Measurements from ENCODE around the gene CDR2. TPM values are rescaled to one million over a fixed set of nuclear protein-coding genes. Genes with fewer than 3 reads are reported as not detected.

Gene CDR2
- total RNA-seq, 1 donor from 2014 or later = 6.7 TPM

DNA sequence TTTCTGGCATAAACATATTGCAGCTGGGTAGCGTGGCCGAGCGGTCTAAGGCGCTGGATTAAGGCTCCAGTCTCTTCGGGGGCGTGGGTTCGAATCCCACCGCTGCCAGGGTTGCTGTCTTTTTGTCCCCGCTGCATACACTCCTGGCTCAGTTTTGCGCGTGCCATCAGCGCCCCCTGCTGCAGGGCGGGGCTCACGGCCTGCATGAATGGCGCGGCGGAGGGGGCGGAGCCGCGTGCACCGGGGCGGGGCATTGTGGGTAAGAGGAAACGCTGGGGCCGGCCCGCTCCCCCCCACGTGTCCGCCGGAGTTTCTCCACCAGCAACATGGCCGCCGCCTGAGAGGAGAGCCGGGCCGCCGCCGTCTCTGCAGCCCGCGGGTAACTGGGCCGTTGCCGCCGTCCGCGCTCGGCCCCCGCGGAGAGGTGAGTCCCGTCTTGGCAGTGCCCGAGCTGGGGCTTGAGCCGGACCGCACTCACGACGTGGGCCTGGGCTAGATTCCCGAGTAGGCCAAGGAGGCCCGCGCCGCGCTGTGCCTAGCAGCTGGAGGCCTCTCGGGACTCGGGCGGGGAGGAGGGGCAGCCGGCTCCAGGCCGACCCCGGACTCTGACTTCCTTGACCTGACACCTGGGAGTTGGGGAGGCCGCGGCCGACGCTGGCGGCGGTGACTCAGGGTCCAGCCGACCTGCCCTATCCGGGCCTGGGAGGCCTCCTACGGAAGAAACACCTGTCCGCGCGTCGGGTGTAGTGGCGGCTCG lies 77.1 kb downstream of the CDR2 start, which contains the start of gene POLR3E:
Gene POLR3E (plus strand): TSS at position 296 of the 757 bp plus-strand sequence. CDS start 5,560 bp downstream, outside the sequence.
- Mint-ChIP-seq H3K4me3 (peak within 1 kb of the TSS; percentile 91), H3K9me3 (no peaks in the 10 kb centered on the region), H3K27ac (peak within 1 kb of the TSS; percentile 92), H3K4me1 (peaks cover 45% of the 10 kb centered on the region), H3K36me3 (ENCODE audit: low read depth) (peaks cover 33% of the 10 kb centered on the region), H3K27me3 (no peaks in the 10 kb centered on the region)
- ATAC-seq (ENCODE audit: low read depth) (peak; percentile 94), DNase-seq (peak; percentile 100)
- ChIA-PET CTCF (interaction anchor here (0.9 to 1.9 kb wide), 13 partner anchors 23 to 290 kb away, joined by 3 to 15 read pairs (median 5); partner anchors contain the start of genes EEF2K and MOSMO), POLR2A (interaction anchor here (0.7 to 4.3 kb wide), 9 partner anchors 79 to 344 kb away, joined by 3 to 53 read pairs (median 4); partner anchors contain the start of genes EEF2K, MOSMO and UQCRC2)
- intact Hi-C loops (cut with micrococcal nuclease) = loop anchor here (1.0 to 10.0 kb wide), 14 partner anchors 56 to 775 kb away; partner anchors contain the start of genes CDR2, EEF2K, PDZD9 and UQCRC2
- TF ChIP-seq, protein P1, sequence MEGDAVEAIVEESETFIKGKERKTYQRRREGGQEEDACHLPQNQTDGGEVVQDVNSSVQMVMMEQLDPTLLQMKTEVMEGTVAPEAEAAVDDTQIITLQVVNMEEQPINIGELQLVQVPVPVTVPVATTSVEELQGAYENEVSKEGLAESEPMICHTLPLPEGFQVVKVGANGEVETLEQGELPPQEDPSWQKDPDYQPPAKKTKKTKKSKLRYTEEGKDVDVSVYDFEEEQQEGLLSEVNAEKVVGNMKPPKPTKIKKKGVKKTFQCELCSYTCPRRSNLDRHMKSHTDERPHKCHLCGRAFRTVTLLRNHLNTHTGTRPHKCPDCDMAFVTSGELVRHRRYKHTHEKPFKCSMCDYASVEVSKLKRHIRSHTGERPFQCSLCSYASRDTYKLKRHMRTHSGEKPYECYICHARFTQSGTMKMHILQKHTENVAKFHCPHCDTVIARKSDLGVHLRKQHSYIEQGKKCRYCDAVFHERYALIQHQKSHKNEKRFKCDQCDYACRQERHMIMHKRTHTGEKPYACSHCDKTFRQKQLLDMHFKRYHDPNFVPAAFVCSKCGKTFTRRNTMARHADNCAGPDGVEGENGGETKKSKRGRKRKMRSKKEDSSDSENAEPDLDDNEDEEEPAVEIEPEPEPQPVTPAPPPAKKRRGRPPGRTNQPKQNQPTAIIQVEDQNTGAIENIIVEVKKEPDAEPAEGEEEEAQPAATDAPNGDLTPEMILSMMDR (IDR thresholded peaks at IDR 0.05) = peak; percentile 57

DNA sequence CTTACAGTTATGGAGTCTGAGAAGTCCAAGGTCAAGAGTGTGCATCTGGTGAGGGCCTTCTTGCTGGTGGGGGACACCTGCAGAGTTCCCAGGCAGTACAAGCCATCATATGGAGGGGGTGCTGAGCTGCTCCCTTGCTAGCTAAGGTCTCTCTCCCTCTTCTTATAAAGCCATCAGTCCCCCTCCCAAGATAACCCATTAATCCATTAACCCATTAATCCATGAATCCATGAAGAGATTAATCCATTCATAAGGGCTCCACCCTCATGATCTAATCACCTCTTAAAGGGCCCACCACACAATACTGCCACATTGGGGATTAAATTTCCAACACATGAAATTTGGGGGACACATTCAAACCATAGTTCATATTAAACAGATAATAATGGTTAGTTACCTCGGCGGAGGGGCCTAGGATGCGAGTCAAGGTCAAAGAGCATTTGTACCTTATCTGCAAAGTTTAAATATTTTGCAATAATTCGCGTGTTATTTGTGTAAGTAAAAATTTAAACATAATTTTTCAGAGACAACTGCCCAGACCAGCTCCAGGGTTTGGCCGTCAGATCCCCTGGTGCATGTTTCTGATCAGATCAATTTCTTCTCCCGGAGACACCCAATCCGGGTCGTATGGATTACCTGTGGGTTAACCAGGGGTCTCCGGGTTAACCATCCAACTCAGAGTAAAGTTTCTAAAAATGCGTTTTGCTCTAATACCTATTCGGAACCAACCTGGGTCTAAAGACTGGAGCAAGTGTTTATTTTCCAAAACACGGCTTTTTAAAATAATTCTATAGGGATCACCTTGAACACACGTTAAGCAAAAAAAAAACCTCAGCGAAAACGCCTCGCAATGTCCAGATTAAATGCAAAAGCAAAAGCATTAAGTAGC lies 78.0 kb downstream of the CDR2 start:
- POLR2A ChIA-PET = interaction anchor here (0.7 to 4.3 kb wide), 6 partner anchors 90 to 343 kb away, joined by 3 to 53 read pairs (median 7); partner anchors contain the start of genes EEF2K, MOSMO and UQCRC2
- Mint-ChIP-seq H3K4me3 (peak overlapping the region; percentile 91), H3K27ac (peak overlapping the region; percentile 92), H3K27me3 (no peaks in the 10 kb centered on the region), H3K36me3 (ENCODE audit: low read depth) (peaks cover 28% of the 10 kb centered on the region), H3K9me3 (no peaks in the 10 kb centered on the region), H3K4me1 (peaks cover 42% of the 10 kb centered on the region)
- intact Hi-C loops (cut with micrococcal nuclease) = loop anchor here (1.0 to 10.0 kb wide), 14 partner anchors 55 to 774 kb away; partner anchors contain the start of genes CDR2, EEF2K, PDZD9 and UQCRC2
- no peak for ATAC-seq (ENCODE audit: low read depth)
- TF ChIP-seq, protein P1 (IDR thresholded peaks at IDR 0.05) = no peak
- DNase-seq = no peak
- CTCF ChIA-PET = interaction anchor here (0.6 to 1.9 kb wide), 12 partner anchors 24 to 289 kb away, joined by 3 to 15 read pairs (median 5); partner anchors contain the start of genes EEF2K and MOSMO

Other genes starting within 250 kb of the CDR2 start
- 0.18 and 0.22 TPM in 2 replicates for gene SDR42E2, start 212.1 kb downstream of the CDR2 start, total RNA-seq
- gene EEF2K, start 168.3 kb downstream of the CDR2 start, total RNA-seq = 26.5 and 29.7 TPM in 2 replicates
- 92.3 and 97.1 TPM in 2 replicates for gene POLR3E, start 77.2 kb downstream of the CDR2 start, total RNA-seq
- 488 and 684 TPM in 2 replicates for gene NPIPB5, start 136.3 kb upstream of the CDR2 start, total RNA-seq

Data from activated B cell treated with CpG ODN at 0.5 μM for 24 hours (primary cell).